ENCODE data around the gene ATXN7L1.

GRCh38 chr7:105589356-105590077 is 286.9 kb downstream of the ATXN7L1 start:
- no peak for TF ChIP-seq CTCF (IDR thresholded peaks at IDR 0.05)
- TF ChIP-seq POLR2A (IDR thresholded peaks at IDR 0.05): no peak
